ENCODE results near the gene CCHCR1.

CCHCR1 gene

DNA sequence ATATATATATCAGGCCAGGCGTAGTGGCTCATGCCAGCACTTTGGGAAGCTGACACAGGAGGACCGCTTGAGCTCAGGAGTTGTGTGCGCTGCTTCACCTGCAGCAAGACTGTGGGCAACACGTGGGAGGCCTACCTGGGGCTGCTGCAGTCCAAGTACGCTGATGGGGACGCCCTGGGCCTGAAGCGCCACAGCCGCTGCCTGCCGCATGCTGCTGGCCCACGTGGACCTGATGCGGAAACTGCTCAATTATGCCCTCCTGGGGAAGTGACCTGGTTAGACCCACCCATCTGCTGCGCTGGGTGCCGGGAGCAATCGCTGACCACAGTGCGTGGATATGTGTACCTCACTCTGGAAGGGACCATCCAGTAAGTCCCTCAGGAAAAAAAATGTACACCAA, 17.0 kb downstream of the CCHCR1 start:
- no peak overlapping the region for H3K27ac ChIP-seq
- ChIA-PET CTCF (interaction anchor here (0.6 kb wide), 1 partner anchor 199 kb away, joined by 4 read pairs; no protein-coding TSS in a partner anchor), POLR2A (ENCODE audit: low non-redundant PET) (interaction anchor here (0.6 kb wide), 1 partner anchor 96 kb away, joined by 4 read pairs; no protein-coding TSS in a partner anchor)
- TF ChIP-seq, protein P1, sequence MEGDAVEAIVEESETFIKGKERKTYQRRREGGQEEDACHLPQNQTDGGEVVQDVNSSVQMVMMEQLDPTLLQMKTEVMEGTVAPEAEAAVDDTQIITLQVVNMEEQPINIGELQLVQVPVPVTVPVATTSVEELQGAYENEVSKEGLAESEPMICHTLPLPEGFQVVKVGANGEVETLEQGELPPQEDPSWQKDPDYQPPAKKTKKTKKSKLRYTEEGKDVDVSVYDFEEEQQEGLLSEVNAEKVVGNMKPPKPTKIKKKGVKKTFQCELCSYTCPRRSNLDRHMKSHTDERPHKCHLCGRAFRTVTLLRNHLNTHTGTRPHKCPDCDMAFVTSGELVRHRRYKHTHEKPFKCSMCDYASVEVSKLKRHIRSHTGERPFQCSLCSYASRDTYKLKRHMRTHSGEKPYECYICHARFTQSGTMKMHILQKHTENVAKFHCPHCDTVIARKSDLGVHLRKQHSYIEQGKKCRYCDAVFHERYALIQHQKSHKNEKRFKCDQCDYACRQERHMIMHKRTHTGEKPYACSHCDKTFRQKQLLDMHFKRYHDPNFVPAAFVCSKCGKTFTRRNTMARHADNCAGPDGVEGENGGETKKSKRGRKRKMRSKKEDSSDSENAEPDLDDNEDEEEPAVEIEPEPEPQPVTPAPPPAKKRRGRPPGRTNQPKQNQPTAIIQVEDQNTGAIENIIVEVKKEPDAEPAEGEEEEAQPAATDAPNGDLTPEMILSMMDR (conservative IDR thresholded peaks at IDR 0.05; ENCODE audit: low read depth), result no peak
- no peak for DNase-seq (ENCODE audit: low spot score)

DNA sequence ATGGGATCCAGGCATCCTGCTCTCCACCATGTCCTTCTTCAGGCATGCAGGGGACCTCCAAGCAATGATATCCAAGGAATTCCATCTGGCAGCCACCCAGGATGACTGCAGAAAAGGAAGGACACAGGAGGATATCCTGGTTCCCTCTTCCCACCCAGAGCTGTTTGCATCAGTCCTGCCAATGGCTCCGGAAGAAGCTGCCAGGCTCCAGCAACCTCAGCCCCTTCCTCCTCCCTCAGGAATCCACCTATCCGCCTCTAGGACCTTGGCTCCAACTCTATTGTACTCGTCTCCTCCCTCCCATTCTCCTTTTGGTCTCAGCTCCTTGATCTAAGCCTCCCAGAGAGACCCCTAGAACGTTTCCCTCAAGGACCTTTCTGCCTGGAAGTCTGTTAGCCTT, 18.0 kb downstream of the CCHCR1 start:
- H3K27ac ChIP-seq, result peak overlapping the region; percentile 39; the same call in 1 of the 2 replicates
- TF ChIP-seq, protein P1 (conservative IDR thresholded peaks at IDR 0.05; ENCODE audit: low read depth), result no peak
- POLR2A ChIA-PET (ENCODE audit: low non-redundant PET), result no interaction called here
- no peak for DNase-seq (ENCODE audit: low spot score)
- CTCF ChIA-PET, result interaction anchor here (2.8 kb wide), 1 partner anchor 53 kb away, joined by 20 read pairs; no protein-coding TSS in a partner anchor

DNA sequence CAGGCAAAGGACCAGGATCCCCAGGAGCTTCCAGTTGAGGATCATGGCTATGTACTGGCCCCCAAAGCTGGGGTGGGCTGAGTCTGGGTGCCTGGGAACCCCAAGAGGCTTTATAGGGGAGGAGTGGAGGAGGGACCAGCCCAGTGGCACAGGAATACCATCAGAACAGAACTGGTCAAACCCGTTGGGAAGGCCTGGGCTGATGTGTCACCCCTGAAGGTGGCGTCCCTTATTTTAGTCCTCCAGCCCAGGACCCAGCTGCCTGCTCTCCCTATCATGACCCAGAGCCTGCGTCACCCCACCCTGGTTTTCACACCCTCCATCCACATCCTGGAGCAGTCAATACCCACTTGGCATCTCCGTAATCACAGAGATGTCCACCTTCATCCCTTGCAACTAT, 18.6 kb downstream of the CCHCR1 start, which contains the start of gene PSORS1C2:
Gene PSORS1C2 (minus strand): TSS at position 85 of the 400 bp plus-strand sequence. CDS start 40 bp downstream, at position 45.
- CTCF ChIA-PET, result interaction anchor here (0.7 to 2.8 kb wide), 4 partner anchors 10 to 228 kb away, joined by 3 to 20 read pairs (median 4); no protein-coding TSS in a partner anchor
- peak within 1 kb of the TSS; percentile 39; the same call in 1 of the 2 replicates for H3K27ac ChIP-seq
- POLR2A ChIA-PET (ENCODE audit: low non-redundant PET), result no interaction called here
- TF ChIP-seq, protein P1 (conservative IDR thresholded peaks at IDR 0.05; ENCODE audit: low read depth), result no peak
- DNase-seq (ENCODE audit: low spot score), result no peak

DNA sequence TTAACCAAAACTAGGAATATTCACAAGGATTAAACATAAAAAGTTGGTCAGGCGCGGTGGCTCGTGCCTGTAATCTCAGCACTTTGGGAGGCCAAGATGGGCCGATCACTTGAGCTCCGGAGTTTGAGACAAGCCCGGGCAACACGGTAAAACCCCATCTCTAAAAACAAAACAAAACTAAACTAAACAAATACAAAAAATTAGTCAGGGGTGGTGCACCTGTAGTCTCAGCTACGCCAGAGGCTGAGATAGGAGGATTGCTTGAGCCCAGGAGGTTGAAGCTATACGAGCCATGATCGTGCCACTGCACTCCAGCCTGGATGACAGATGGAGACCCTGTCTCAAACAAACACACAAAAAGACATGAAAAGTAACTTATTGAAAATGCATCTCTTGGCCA, 21.9 kb downstream of the CCHCR1 start:
- no peak for DNase-seq (ENCODE audit: low spot score)
- TF ChIP-seq, protein P1 (conservative IDR thresholded peaks at IDR 0.05; ENCODE audit: low read depth), result no peak
- ChIA-PET CTCF (no interaction called here), POLR2A (ENCODE audit: low non-redundant PET) (interaction anchor here (0.7 kb wide), 1 partner anchor 242 kb away, joined by 5 read pairs; no protein-coding TSS in a partner anchor)
- no peak overlapping the region for H3K27ac ChIP-seq

DNA sequence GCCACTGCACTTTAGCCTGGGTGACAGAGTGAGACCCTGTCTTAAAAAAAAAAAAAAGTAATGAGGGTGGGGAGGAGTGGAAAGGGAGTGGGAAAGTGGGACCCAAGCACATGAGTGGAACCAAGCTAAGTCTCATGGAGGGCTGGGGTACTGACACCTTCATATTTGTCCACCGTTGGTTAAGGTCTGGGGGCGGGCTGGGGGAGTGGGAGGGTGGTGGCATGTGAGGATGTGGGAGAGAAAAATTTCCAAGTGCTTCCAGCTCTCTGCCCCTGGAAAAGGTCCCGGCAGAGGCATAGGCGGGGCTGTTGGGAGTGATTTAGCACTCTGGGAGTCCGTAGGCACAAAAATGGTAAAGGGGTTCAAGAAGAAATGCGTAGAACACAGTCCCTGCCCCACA, 24.8 kb downstream of the CCHCR1 start:
- H3K27ac ChIP-seq, result no peak overlapping the region
- TF ChIP-seq, protein P1 (conservative IDR thresholded peaks at IDR 0.05; ENCODE audit: low read depth), result no peak
- DNase-seq (ENCODE audit: low spot score), result no peak
- POLR2A ChIA-PET (ENCODE audit: low non-redundant PET), result no interaction called here
- CTCF ChIA-PET, result interaction anchor here (0.6 to 1.1 kb wide), 3 partner anchors 54 to 235 kb away, joined by 3 to 5 read pairs (median 3); no protein-coding TSS in a partner anchor

DNA sequence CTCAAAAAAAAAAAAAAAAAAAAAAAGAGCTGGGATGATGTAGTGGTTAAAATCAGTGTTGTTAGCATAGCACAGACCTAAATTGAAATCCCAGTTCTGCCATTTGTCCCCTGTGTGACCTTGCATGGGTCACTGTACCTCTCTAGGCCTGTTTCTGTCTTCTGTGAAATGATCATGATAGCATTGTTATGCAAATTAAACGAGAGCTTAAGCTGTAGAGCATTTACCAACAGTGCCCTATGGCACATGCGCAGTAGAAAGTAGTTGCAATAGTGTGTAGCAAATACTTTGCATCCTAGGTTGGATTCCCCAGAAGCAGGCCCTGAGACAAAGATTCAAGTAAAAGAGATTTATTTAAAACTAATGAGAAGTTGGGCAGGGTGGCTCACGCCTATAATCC, 26.0 kb downstream of the CCHCR1 start:
- TF ChIP-seq, protein P1 (conservative IDR thresholded peaks at IDR 0.05; ENCODE audit: low read depth), result no peak
- H3K27ac ChIP-seq, result no peak overlapping the region
- no peak for DNase-seq (ENCODE audit: low spot score)
- CTCF ChIA-PET, result interaction anchor here (0.6 kb wide), 1 partner anchor 61 kb away, joined by 4 read pairs; no protein-coding TSS in a partner anchor
- POLR2A ChIA-PET (ENCODE audit: low non-redundant PET), result no interaction called here
